HepG2 (cell line): ENCODE results near the gene TRIM23. TPM values are rescaled to one million over a fixed set of nuclear protein-coding genes. Genes with fewer than 3 reads are reported as not detected.

Source experiments
- AGO1 ChIP-seq: fragments of 200-400 bp; formaldehyde crosslinking; IDR thresholded peaks from 2 replicates; pipeline ENCODE4 v1.6.1; 2017; ENCODE audit warnings: mild to moderate bottlenecking, low read depth, low read length, moderate library complexity; ENCODE audit not compliant: poor library complexity, severe bottlenecking
- DPF2 ChIP-seq: sonication (generic); formaldehyde crosslinking; IDR thresholded peaks from 2 replicates; pipeline ENCODE4 v1.4.0; 2020; ENCODE audit warnings: mild to moderate bottlenecking, low read depth, missing genetic modification reagents, borderline replicate concordance
- HOXD1 ChIP-seq: sonication (generic); formaldehyde crosslinking; IDR thresholded peaks from 2 replicates; pipeline ENCODE4 v1.5.0; 2020; ENCODE audit warnings: missing genetic modification reagents
- KLF11 ChIP-seq: IDR thresholded peaks from 2 replicates; pipeline ENCODE4 v1.6.1; 2016; ENCODE audit warnings: missing compliant biosample characterization
- RBM39 ChIP-seq: fragments of 200-400 bp; formaldehyde crosslinking; IDR thresholded peaks from one replicate; pipeline ENCODE4 v1.6.1; 2018; ENCODE audit warnings: antibody characterized with exemption, mild to moderate bottlenecking, low read depth, low read length; ENCODE audit not compliant: poor library complexity, severe bottlenecking
- SETDB1 ChIP-seq: sonication (generic); formaldehyde crosslinking; IDR thresholded peaks from 2 replicates; pipeline ENCODE4 v1.5.1; 2020; ENCODE audit warnings: missing genetic modification reagents, mild to moderate bottlenecking, borderline replicate concordance
- SRSF4 ChIP-seq: fragments of 200-400 bp; formaldehyde crosslinking; IDR thresholded peaks from one replicate; pipeline ENCODE4 v1.6.1; 2018; ENCODE audit warnings: mild to moderate bottlenecking, low read depth, low read length, moderate library complexity; ENCODE audit not compliant: poor library complexity, severe bottlenecking
- SYNCRIP ChIP-seq: fragments of 200-400 bp; formaldehyde crosslinking; IDR thresholded peaks from 2 replicates; pipeline ENCODE4 v1.6.1; 2018; ENCODE audit warnings: mild to moderate bottlenecking, low read depth, low read length; ENCODE audit not compliant: insufficient read depth
- ZNF136 ChIP-seq: sonication (generic); formaldehyde crosslinking; IDR thresholded peaks from 2 replicates; pipeline ENCODE4 v1.8.1; 2022; ENCODE audit warnings: low read depth, mild to moderate bottlenecking, moderate library complexity, missing genetic modification reagents
- ZNF224 ChIP-seq: sonication (generic); formaldehyde crosslinking; IDR thresholded peaks from 2 replicates; pipeline ENCODE4 v1.5.0; 2020; ENCODE audit warnings: mild to moderate bottlenecking, missing genetic modification reagents
- ZNF343 ChIP-seq: sonication (generic); formaldehyde crosslinking; IDR thresholded peaks from 2 replicates; pipeline ENCODE4 v1.4.0; 2020; ENCODE audit warnings: mild to moderate bottlenecking, missing genetic modification reagents
- ZNF350 ChIP-seq: sonication (generic); formaldehyde crosslinking; IDR thresholded peaks from 2 replicates; pipeline ENCODE4 v1.4.0; 2020; ENCODE audit warnings: mild to moderate bottlenecking, low read depth, missing genetic modification reagents, borderline replicate concordance
- ZNF451 ChIP-seq: sonication (generic); formaldehyde crosslinking; IDR thresholded peaks from 2 replicates; pipeline ENCODE4 v1.5.0; 2020; ENCODE audit warnings: mild to moderate bottlenecking, missing genetic modification reagents
- ZNF558 ChIP-seq: sonication (generic); formaldehyde crosslinking; IDR thresholded peaks from 2 replicates; pipeline ENCODE4 v1.9.0; 2022; ENCODE audit warnings: mild to moderate bottlenecking, missing genetic modification reagents, borderline replicate concordance
- ZNF598 ChIP-seq: sonication (generic); formaldehyde crosslinking; IDR thresholded peaks from 2 replicates; pipeline ENCODE4 v1.5.1; 2020; ENCODE audit warnings: mild to moderate bottlenecking, missing genetic modification reagents, borderline replicate concordance
- polyA plus RNA-seq, 8 experiments: library from polyadenylated mRNA; depleted of rRNA in 3 of 8; stranded (reverse) in 7 of 8; unstranded in 1 of 8; fragments of >200 nt; fragmentation: Illumina TruSeq in 4 of 8; extraction: Trizol in 4 of 8; gene quantifications; 2 replicates each; pipeline versions ENCODE4 v1.2.1 to v1.2.3, GENCODE V29; 2011 to 2016; ENCODE audit warnings: low read depth in 4 of 8, missing spikeins in 1 of 8, mixed read lengths in 1 of 8; ENCODE audit not compliant: insufficient read depth in 1 of 8
- total RNA-seq, 5 experiments: library from RNA; depleted of rRNA; stranded (reverse); fragments of >200 nt; fragmentation: Illumina TruSeq; extraction: Trizol; gene quantifications; 2 replicates each; pipeline ENCODE4 v1.2.3, GENCODE V29; 2016; ENCODE audit warnings: low read depth in 1 of 5
- TF ChIP-seq, protein P1 (sequence below), 2 experiments: fragments of 450-650 bp in 1 of 2; sonication (generic) in 1 of 2; formaldehyde crosslinking in 1 of 2; IDR thresholded peaks; 2 replicates each; pipeline versions ENCODE4 v1.6.1 to v1.8.0; 2016 to 2022; ENCODE audit warnings: antibody characterized with exemption in 1 of 2, mild to moderate bottlenecking in 1 of 2, missing genetic modification reagents in 1 of 2
- TF ChIP-seq, protein P2 (sequence below): IDR thresholded peaks from 2 replicates; pipeline ENCODE4 v1.6.1; 2016; ENCODE audit warnings: missing compliant biosample characterization, missing genetic modification reagents, borderline replicate concordance

The TRIM23 gene
- total and polyA plus RNA-seq, 2 of the 13 experiments (the other 11 are each of a cell fraction or from before 2014, with no cell fraction given) = 4.6 to 11.4 TPM

DNA sequence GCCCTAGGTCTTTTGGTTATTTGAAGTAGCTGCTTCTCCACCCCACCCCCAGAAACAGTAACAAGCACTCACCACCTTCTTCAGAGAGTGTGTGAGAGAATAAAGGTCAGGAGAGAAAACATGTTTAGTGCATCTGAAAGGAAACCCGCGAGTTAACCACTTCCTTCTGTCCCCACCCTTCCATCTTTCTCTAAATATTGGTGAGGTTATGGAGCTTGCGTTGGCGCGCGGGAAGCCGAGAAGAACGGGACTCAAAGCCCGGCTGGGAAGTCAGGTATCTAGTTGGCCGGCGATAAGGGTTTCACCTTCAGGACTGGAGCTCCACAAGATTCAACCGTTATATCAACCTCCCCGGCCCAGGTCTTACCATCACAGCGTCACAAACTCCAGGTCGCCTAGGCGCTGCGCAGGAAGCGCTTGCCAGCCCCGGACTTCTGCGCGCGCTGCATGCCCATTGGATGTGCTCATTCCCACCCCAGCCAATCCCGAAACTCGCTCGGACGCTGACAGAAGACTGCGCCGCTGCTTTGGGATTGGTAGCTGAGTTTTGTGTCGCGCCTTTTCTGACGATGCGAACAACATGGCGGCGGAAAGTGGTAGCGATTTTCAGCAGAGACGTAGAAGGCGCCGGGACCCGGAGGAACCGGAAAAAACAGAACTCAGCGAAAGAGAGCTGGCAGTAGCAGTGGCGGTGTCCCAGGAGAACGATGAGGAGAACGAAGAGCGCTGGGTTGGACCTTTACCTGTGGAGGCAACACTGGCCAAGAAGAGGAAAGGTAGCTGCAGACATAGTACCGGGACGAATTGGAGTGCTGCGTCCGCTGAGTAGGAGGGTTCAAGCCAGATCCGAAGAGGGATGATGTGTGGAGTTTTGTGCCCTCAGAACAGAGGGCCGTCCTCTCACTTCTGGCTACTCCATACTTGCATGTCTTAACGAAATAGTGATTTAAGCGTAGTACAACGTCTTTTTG is 61.1 kb downstream of the TRIM23 start, which contains the start of the genes CENPK and PPWD1 (continued):
- TF ChIP-seq, protein P1, sequence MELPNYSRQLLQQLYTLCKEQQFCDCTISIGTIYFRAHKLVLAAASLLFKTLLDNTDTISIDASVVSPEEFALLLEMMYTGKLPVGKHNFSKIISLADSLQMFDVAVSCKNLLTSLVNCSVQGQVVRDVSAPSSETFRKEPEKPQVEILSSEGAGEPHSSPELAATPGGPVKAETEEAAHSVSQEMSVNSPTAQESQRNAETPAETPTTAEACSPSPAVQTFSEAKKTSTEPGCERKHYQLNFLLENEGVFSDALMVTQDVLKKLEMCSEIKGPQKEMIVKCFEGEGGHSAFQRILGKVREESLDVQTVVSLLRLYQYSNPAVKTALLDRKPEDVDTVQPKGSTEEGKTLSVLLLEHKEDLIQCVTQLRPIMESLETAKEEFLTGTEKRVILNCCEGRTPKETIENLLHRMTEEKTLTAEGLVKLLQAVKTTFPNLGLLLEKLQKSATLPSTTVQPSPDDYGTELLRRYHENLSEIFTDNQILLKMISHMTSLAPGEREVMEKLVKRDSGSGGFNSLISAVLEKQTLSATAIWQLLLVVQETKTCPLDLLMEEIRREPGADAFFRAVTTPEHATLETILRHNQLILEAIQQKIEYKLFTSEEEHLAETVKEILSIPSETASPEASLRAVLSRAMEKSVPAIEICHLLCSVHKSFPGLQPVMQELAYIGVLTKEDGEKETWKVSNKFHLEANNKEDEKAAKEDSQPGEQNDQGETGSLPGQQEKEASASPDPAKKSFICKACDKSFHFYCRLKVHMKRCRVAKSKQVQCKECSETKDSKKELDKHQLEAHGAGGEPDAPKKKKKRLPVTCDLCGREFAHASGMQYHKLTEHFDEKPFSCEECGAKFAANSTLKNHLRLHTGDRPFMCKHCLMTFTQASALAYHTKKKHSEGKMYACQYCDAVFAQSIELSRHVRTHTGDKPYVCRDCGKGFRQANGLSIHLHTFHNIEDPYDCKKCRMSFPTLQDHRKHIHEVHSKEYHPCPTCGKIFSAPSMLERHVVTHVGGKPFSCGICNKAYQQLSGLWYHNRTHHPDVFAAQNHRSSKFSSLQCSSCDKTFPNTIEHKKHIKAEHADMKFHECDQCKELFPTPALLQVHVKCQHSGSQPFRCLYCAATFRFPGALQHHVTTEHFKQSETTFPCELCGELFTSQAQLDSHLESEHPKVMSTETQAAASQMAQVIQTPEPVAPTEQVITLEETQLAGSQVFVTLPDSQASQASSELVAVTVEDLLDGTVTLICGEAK (IDR thresholded peaks at IDR 0.05) = no peak
- TF ChIP-seq, protein P1 (CRISPR knock-in tag; IDR thresholded peaks at IDR 0.05) = no peak
- no peak for TF ChIP-seq ZNF558 (CRISPR knock-in tag)
- TF ChIP-seq, protein P2, sequence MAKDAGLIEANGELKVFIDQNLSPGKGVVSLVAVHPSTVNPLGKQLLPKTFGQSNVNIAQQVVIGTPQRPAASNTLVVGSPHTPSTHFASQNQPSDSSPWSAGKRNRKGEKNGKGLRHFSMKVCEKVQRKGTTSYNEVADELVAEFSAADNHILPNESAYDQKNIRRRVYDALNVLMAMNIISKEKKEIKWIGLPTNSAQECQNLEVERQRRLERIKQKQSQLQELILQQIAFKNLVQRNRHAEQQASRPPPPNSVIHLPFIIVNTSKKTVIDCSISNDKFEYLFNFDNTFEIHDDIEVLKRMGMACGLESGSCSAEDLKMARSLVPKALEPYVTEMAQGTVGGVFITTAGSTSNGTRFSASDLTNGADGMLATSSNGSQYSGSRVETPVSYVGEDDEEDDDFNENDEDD (CRISPR knock-in tag) = peak; percentile 99
- peak; percentile 78; the same call in 1 of the 2 replicates for TF ChIP-seq ZNF350 (CRISPR knock-in tag)
- peak; percentile 75 for TF ChIP-seq ZNF136
- no peak for TF ChIP-seq HOXD1 (CRISPR knock-in tag)
- no peak for TF ChIP-seq ZNF224
- TF ChIP-seq ZNF451 (CRISPR knock-in tag) = 0 out of 2 replicates have a peak, but pooled peaks have one; percentile 31
- peak; percentile 77; the same call in 1 of the 2 replicates for TF ChIP-seq ZNF598 (CRISPR knock-in tag)
- TF ChIP-seq ZNF343 (CRISPR knock-in tag) = no peak; the same call in 1 of the 2 replicates
- no peak for TF ChIP-seq DPF2 (CRISPR knock-in tag)
- peak; percentile 46 for TF ChIP-seq AGO1
- TF ChIP-seq SYNCRIP = no peak
- TF ChIP-seq SETDB1 (CRISPR knock-in tag) = no peak
- TF ChIP-seq SRSF4 = no peak
- peak; percentile 15; the same call in 1 of the 2 replicates for TF ChIP-seq KLF11 (CRISPR knock-in tag)
- TF ChIP-seq RBM39 = no peak
